Measurements from ENCODE around the gene EMCN.

Gene EMCN

DNA sequence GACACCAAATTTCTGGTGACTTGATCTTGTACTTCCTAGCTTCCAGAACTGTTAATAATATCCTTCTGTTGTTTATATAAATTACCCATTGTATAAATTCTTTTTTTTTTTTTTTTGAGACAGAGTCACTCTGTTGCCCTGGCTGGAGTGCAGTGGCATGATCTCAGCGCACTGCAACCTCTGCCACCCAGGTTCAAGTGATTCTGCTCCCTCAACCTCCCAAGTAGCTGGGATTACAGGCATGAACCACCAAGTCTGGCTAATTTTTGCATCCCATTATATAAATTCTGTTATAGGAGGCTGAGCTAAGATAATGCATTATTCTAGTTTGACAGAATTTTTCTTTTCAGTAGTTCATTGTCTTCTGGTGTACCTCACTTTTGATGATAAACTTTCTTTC is 170.6 kb downstream of the EMCN start:
- TF ChIP-seq, protein P1, sequence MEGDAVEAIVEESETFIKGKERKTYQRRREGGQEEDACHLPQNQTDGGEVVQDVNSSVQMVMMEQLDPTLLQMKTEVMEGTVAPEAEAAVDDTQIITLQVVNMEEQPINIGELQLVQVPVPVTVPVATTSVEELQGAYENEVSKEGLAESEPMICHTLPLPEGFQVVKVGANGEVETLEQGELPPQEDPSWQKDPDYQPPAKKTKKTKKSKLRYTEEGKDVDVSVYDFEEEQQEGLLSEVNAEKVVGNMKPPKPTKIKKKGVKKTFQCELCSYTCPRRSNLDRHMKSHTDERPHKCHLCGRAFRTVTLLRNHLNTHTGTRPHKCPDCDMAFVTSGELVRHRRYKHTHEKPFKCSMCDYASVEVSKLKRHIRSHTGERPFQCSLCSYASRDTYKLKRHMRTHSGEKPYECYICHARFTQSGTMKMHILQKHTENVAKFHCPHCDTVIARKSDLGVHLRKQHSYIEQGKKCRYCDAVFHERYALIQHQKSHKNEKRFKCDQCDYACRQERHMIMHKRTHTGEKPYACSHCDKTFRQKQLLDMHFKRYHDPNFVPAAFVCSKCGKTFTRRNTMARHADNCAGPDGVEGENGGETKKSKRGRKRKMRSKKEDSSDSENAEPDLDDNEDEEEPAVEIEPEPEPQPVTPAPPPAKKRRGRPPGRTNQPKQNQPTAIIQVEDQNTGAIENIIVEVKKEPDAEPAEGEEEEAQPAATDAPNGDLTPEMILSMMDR (IDR thresholded peaks at IDR 0.05; ENCODE audit: low read depth, low read length), result no peak
- H3K4me3 ChIP-seq (ENCODE audit: low read depth, low read length), result no peak overlapping the region

DNA sequence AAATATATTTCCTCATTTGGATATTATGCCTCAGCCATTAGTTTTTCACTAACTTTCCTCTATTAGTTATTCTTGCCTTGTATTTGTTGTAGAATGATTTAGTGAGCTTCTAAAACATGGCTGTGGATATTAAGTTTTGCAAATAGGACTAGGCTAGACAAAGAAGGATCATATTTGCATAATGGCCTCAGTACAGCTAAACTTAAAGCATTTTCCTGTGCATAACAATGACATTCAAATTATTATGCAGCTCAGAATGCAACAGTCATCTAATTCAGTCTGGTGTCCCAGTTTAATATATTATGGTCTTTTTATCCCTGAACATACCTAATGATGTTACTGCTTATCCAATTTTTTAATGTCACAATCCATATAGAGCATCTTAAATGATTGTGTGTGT is 172.2 kb downstream of the EMCN start:
- TF ChIP-seq, protein P1 (IDR thresholded peaks at IDR 0.05; ENCODE audit: low read depth, low read length), result no peak
- no peak overlapping the region for H3K4me3 ChIP-seq (ENCODE audit: low read depth, low read length)
